Measurements from ENCODE around the gene KDELR3.

KDELR3 gene

DNA sequence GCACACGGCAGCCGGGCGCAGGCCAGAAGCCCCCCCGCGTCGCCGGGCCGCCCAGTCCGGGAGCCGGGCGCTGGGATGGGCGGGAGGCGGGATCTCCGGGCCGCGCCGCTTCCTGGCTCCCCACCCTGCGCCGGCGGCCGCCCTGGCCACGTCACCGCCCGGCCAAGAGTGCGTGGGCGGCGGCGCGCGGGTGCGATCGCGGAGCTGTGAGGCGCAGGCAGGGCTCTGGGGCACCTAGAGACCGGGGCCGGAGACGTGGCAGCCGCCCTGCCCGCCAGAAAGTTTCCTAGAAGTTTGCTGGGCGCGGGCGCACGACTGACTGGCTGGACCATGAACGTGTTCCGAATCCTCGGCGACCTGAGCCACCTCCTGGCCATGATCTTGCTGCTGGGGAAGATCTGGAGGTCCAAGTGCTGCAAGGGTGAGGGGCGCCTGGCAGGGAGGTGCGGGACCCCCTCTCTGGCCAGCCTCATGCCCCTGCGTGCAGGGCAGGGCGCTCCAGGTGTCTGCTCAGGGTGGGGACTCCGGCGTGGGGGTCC, at the start of gene KDELR3:
Gene KDELR3, plus strand, starts transcription at position 193 of the 539 bp plus-strand sequence. Its CDS starts 138 bp downstream, at position 331.
- DNase-seq (ENCODE audit: insufficient read length, low spot score) (peak; percentile 69), FAIRE-seq (no peak)

DNA sequence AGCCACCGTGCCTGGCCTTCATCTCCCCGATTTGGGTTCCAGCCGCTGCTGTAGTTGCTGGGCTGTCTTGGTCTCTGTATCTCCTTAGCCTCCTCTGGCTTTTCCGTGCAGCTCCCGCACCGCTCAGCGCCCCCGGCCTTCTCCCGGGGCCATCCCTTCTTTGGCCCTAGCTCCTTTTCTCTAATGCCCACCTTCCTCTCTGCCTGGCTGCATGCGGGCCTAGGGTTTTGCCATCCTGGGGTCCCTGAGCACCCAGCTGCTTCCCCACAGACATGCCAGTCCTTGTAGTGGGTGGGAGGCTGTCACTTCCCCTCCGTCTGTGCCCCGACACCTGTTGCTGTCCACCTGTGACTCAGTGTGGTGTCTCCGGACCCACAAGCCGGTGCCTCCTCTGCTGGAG, 49.3 kb upstream of the KDELR3 start:
- no peak for FAIRE-seq
- no peak for DNase-seq (ENCODE audit: insufficient read length, low spot score)

DNA sequence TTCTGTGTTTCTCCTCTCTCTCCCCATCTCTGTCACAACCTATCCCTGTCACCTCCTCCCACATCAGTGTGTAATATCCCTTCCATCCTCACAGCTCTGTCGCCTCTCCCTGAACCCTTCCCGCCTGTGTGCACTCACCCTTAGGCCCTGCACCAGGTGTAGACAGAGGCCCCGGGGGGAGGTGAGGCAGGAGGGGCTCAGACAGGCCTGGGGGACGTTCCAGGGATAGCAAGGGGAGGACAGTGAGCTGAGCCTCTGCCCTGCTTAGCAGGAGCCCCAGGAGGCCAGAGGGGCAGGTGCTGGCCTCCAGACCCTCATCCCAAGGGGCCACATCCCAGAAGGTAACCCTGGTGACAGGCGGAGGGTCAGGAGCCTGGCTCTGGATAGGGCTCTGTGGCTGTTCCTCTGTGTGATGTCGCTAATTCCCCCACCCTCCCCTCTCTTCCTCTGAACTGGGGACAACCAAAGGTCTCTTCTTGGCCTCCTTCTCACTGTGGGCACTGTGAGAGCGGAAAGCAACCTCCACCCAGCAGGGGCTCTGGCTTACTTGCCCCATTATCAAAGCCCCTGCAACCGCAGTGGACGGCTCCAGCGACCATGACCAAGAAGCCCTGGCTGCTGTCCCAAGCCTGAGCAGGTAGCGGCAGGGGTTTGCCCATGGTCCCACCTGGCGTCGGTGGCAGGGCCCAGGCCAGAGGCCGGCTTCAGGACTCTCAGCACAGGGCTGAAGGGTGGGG, 48.6 kb upstream of the KDELR3 start:
- FAIRE-seq (no peak), DNase-seq (ENCODE audit: insufficient read length, low spot score) (no peak)

DNA sequence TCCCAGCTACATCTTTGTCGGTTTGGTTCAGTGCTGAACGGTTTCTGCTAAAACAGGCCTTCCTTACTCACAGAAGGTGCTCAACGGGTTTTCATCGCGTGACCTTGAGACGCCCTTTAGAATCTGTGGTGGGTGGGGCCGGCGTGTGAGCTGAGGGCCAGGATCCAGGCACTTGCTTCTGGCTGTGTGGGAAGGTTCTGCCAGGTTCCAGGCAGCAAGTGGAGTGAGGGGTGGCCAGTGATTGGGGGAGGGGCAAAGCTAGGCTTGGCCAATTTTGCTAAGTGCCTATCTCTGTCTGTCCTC, 48.1 kb upstream of the KDELR3 start:
- no peak for FAIRE-seq
- no peak for DNase-seq (ENCODE audit: insufficient read length, low spot score)

DNA sequence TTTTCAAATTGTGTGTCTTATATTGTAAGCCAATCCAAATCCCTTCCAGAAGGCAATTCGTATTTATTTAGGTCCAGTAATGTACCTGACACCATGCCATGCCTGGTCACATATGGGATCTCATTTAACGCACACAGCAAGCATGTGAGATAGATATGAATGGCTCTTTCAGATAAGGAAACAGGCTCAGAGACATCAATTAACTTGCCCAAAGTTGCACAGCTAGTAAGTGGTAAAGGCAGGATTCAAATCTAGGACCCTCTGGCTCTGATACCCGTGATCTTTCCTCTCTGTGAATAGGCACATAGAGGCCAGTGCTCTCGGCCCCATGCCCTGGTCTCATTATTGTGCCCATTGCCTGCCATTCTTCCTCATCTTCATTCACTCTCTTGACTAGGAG, 47.2 kb upstream of the KDELR3 start:
- no peak for FAIRE-seq
- DNase-seq (ENCODE audit: insufficient read length, low spot score): no peak

DNA sequence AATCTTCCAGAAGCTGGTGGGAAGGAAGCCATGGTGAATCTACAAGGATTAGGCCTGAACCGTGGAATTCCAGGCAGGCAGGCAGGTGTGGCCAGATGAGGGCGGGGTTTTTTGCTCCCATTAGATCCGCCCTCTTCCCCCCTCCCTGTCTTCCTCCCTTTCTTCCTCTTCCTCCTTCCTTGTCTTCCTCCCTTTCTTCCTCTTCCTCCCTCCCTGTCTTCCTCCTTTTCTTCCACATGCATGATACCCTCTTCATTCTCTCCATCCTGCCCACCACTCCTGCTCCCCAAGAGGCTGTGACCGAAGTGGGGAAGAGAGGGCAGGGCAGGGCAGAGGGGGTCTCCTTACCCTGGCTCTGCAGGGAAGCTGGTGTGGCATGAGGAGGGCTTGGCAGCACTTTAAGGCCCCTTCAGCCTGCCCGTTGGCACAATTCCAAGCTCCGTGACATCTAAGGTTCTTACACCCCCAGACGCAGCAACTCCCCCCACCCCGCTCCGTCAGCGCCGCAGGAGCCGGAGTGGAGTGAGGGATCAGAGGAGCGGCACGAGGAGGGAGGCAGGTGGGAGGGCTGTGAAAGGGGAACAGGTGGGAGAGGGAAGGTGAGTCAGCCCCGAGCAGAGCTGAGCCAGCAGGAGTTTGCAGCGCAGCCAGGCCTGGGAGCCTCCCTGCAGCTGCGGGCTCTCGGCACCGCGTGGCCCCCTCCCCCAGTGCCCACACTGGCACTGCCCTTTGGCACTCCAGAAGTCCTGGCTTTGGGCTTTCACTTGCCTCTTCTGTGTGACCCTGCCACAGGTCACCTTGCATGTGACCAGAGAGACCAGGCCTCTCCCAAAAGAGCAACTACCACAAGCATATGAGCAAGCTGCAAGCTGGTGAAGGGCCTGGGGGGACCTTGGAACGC, 45.0 kb upstream of the KDELR3 start:
- no peak for DNase-seq (ENCODE audit: insufficient read length, low spot score)
- no peak for FAIRE-seq

DNA sequence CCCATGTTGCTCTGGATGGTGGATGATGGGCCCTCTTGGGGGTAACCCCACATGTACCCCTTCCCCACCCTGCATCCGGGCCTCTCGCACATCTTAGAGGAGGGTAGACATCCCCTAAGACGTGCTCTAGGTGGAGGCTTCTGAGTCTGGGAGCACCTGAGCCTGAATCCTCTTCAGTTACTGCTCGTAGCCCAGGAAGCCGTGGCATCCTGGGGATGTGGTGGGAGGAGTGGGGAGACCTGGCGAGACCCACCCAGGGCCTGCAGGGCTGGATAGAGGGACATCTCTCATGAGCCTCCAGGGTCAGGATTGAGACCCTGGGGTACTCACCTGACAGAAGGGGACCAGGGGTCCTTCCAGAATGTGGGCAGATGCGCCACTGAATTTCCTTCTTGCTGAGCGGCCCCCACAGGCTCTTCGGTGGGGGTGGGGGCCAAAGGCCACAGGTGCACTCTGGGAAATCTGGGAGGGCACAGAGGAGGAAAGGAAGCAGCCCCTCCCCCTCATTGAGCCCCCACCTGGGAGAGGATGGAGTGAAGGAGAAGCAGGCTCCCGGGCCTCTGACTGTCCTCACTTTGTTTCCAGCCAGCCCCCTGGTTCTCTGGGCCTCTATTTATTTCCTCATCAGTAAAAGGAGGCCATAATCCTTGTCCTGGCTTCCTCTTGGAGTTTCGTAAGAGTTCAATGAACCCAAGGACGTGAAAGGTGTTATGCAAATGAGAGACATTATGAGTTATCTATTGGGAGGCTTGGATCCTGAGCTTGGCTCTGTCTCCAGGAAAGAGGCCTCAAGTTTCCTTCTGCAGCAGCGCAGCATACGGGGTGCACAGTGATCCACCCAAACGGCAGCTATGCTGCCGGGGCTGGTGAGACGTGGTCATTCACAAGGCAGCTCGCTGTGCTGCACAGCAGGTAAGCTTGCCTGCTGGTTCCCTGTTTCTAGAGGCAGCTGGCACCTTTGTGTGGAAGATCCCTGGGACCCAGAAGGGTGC, 44.1 kb upstream of the KDELR3 start:
- FAIRE-seq (no peak), DNase-seq (ENCODE audit: insufficient read length, low spot score) (no peak)

DNA sequence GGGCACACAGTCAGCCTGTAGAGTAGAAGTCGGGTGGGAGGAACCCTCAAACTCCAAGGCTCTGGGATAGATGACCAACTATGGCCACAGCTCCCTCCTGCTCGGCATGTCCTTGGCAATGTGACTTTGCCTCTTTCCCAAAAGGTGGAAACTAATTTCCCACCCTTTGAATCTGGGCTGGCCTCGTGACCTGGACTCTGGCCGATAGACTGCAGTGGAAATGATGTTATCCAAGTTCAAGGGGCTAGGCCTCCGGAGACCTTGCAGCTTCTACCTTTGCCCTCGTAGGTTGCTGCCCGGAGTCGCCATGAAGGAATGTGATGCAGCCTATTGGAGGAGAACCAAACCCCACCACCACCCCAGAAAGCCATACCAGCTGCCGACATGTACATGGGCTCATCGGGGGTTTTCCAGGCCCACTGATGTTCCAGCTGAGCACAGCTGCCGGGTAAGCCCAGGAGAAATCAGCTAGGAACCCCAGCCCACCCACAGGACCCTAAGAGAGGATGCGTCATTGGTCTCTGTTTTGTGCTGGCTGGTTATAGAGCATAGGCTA, 43.3 kb upstream of the KDELR3 start:
- no peak for FAIRE-seq
- DNase-seq (ENCODE audit: insufficient read length, low spot score): no peak

DNA sequence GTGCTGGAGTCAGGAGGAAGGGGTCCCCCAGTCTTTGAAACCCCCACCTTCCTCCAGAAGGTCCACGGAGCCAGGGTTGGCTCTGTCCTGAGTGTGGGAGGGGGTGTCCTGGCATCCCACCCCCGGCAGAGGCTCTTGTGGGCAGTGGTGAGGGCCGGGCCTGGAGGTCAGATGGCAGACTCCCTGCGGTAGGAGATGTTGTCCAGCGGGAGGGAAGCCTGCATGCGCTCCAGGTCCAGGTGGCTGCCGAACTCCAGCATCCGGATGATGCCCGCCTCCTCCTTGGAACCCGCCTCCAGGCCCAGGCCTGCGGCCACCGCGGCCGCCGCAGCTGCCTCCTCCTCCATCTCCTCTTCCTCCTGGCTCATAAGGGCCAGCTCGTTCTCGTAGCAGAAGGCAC, 41.3 kb upstream of the KDELR3 start:
- DNase-seq (ENCODE audit: insufficient read length, low spot score): no peak
- no peak for FAIRE-seq

DNA sequence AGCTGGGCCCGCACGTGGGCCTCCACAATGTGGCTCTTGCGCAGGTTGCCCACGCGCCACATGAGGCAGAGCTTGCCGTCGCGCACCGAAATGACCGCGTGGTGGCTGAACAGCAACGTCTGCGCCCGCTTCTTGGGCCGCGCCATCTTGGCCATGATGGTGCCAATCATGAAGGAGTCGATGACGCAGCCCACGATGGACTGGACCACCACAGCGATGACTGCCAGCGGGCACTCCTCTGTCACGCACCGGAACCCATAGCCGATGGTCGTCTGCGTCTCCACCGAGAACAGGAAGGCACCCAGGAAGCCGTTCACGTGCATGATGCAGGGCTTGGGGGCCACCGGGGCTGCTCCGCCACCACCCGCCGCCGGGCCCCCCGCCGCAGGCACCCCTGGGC, 40.4 kb upstream of the KDELR3 start:
- DNase-seq (ENCODE audit: insufficient read length, low spot score): no peak
- no peak for FAIRE-seq

DNA sequence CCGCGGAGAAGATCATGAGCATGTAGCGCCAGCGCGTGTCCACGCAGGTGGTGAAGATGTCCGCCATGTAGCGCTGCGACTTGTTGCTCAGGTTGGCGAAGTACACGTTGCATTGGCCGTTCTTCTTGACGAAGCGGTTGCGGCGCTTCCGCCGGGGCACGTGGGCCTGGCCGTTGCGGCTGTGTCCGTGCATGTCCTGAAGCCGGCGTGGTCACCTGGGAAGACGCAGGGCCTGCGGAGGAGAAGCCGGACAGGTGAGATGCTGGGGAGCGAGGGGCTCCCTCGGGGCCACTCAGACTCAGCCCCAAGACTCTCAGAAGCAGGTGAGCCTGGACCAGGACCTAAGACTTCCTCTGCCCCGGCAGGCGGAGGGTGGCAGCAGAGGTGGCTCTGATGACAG, 40.0 kb upstream of the KDELR3 start:
- no peak for FAIRE-seq

DNA sequence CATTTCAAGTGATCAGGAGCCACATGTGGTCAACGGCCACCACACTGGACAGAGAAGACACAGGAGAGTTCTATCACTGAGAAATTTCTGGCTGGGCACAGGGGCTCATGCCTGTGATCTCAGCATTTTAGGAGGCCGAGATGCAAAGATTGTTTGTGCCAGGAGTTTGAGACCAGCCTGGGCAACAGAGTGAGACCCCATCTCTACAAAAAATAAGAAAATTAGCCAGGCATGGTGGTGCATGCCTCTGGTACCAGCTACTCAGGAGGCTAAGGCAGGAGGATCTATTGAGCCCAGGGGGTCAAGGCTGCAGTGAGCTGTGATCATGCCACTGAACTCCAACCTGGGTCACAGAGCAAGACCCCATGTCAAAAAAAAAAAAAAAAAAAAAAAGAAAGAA, 39.2 kb upstream of the KDELR3 start:
- no peak for FAIRE-seq
- no peak for DNase-seq (ENCODE audit: insufficient read length, low spot score)

More for the DNA sequence above, 40.0 kb upstream of the KDELR3 start:
- no peak for DNase-seq (ENCODE audit: insufficient read length, low spot score)

DNA sequence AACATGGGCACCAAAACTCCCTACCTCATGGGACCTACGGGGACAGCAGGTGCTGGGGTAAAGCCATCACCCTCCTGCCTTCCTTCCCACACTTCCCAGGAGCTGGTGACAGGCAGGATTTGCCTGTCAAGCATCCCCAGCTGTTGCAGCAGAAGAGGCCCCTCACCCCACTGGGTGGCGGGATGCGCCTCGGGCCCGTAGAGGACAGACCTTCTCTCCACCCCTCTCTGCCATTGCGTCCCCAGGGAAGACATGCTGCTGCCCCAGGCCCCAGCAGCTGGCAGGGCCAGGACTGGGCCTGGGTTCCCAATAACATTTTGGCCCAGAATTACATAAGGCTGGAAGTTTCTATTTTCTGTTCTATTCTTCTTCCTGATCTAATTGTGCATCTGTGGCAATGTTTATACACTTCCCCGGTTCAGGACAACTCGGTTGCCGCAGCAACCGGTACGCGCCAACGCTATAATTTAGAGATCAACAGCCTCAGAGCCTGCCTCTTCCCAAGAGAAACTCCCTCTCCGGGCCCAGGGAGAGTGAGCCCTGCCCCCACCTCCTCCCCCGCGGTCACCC, 38.3 kb upstream of the KDELR3 start:
- DNase-seq (ENCODE audit: insufficient read length, low spot score) (no peak), FAIRE-seq (no peak)

DNA sequence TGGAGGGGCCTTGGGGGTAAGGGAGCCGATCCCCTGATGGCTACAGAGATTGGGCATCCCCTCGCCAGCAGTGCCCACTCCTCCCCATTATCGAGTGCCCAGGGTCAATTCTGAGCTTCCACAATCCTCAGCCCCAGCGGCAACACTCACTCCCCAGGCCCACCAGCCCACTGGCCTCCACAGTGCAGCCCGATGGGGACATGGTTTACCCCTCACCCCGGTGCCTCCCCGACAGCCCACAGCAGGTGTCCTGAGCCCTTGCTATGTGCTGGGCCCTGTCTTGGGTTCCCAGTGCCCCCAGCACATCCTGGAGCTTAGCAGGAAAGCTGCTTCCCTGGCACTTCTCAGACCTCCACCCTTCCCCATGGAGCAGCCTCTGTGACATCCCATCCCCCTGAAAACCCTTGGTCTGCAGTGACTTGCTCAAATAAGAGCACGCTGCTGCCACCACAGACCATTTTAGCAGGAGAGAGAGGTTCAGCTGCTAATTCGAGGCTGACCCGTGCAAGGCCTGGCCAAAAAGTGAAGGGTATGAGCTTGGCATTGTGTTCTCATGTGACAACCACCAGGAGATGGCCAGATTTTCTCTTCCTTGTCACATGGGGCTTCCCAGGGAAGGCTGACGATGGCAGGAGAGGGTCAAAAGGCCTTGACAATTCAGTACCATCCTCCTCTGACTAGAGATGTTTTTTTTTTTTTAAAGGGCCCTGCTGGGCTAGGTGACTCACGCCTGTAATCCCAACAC, 36.5 kb upstream of the KDELR3 start:
- FAIRE-seq (no peak), DNase-seq (ENCODE audit: insufficient read length, low spot score) (no peak)

DNA sequence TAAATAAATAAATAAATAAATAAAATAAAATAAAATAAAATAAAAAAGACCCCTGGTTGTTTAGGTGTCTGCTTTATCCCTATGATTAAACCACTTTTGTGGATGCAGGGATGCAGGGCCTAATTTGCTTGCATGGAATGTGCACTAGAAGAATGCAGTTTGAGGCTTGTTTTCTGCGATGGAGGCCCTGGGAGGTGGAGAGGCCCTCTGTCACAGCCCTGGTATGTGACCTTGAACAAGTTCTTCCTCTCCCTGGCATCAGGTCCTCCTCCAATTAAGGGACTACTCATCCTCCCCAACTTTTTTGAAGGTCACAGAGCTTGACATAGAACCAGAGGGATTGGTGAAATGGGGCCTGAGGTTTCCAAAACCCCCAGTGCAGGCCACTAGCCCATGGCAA, 35.6 kb upstream of the KDELR3 start:
- DNase-seq (ENCODE audit: insufficient read length, low spot score) (no peak), FAIRE-seq (no peak)

DNA sequence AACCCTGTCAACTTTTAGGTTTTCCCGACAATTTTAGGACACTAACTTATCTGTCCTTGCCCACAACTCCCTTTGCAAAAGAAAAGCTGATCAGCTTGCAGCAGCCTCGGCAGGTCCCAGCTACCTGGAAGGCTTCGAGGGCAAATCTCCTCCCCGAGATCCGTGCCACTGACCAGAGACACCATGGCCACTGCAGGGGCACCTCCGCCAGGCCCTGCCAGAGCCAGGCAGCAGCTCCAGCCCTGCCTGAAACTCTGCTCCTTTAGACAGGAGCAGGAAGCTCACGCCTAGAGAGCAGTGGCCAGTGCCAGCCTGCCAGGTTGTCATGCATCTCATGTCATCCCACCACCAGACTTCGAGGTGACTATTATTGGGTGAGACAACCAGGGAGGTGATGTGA, 34.0 kb upstream of the KDELR3 start:
- DNase-seq (ENCODE audit: insufficient read length, low spot score): no peak
- FAIRE-seq: no peak

DNA sequence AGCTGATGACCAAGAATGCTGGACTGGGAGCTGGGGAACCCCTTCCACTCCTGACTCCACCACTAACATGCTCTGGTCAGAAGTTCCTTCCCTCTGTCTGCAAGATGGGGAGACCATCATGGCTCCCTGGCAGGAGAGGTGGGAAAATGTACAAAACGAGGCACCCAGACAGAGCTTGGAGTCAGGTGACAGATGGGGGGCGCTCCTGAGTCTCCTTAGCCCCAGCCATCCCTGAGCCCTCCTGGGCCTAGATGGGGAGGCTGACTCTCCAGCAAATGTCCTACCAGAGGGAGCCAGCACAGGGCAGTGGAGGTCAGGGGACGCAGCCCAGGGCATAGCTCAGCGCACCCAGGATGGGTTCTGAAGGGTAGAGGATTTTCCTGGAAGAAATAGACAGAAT, 32.9 kb upstream of the KDELR3 start:
- no peak for FAIRE-seq

DNA sequence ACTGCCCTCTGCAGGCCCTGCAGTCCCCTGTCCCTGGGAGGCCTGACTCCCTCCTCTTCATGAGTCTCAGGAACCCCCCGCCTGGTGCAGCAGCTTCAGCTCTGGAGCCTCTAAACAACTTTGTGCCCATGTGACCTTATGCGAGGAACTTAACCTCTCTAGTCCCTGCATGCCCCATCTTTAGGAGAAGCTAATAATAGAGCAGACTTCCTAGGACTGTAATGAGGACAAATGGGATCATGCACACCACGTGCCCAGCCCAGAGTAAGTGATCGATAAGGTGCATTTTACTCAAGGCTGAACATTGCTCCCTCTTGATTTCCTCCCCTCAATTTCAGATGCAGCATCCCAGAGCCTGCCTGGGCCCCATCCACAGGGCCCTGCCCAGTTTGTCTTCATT, 31.9 kb upstream of the KDELR3 start:
- no peak for DNase-seq (ENCODE audit: insufficient read length, low spot score)
- no peak for FAIRE-seq

More for the DNA sequence above, 32.9 kb upstream of the KDELR3 start:
- DNase-seq (ENCODE audit: insufficient read length, low spot score): no peak

DNA sequence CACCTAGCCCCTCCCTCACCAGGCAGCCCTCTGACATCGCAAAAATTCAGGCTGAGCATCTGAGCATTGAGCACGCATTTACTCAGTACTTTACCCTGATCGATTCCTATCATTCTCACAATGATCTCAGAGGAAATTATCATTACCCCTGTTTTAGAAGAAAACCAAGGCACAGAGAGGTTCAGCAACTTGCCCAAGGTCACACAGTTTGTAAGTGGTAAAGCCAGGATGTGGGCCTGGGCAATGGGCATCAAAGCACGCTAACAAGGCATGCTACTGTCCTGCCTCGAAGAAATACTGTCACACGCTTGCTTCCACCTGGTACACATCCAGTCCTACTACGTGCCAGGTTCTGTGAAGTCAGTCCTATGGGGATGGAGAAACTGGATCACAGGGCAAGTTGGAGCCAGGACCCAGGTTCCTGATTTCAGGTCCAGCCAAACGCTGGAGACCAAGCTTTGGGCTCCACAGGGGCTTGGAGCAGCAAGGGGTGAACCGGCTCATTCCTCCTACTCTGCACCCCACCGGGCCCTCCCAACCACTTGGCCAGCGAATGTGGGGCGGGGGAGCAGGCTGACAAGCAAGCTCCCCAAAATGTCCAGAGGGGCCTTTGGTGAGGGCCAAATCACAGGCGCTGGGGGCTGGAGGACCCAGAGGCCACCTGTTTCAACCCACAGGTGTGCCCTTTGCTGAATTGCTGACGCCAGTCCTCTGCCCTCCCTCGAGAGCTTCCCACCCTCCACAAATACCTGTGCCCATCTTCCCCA, 31.1 kb upstream of the KDELR3 start:
- FAIRE-seq: no peak

More for the DNA sequence above, 31.1 kb upstream of the KDELR3 start:
- DNase-seq (ENCODE audit: insufficient read length, low spot score): no peak
